ENCODE measurements around the gene CRYBB1. TPM values are rescaled to one million over a fixed set of nuclear protein-coding genes. Genes with fewer than 3 reads are reported as not detected.
A peak's percentile ranks its signal among the peaks of the same experiment; 100 is the strongest.

CRYBB1 gene
- total RNA-seq, 1 experiment from 2014 or later = not detected

DNA sequence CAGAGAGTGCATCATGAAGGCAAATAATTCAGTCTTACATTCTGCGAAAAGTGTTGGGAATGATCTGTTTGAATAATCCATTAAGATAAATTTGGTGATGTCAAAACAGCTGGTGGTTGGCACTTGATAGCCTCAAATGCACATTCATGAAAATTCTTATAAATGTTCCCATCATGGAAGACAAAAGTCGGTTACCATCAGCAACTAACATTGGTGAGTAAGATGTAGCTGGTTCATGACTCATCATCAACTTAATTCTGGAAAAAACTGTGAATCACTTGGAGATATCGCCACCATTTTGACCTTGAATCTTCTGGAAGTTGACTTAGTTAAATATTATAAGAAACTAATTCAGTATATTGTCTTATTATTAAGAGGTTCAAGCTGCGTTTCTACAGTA is 11.2 kb downstream of the CRYBB1 start:
- DNase-seq (ENCODE audit: low read depth) = peak; percentile 81

DNA sequence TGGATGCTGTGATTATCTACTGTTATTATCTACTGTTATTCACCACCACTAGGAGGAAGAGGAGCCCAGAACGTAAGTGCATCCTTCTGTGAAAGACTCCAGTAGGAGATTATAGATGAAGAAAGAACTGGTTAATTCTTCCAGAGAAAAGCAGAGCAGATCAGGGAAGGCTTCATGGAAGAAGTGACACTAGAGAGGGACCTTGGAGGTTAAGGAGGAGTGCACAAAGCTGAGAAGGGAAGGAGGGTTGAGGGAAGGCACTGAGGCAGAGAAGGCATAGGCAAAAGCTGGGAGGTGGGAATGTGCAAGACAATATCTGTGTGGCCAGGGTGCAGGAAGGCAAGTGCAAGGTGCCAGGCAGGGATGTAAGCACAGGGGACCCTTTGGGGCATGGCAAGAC is 13.5 kb downstream of the CRYBB1 start:
- DNase-seq (ENCODE audit: low read depth) = no peak

DNA sequence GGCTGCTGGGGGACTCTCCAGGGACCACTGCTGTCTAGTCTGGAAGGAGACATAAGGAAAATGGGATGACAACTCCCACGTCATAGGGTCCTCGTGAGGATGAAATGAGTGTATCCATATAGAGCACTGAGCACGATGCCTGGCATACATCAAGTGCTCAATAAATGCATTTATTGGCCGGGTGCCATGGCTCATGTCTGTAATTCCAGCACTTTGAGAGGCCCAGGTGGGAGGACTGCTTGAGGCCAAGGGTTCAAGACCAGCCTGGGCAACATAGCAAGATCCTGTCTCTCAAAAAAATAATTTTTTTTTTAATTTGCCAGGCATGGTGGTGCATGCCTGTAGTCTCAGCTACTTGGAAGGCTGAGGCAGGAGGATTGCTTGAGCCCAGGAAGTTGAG is 15.7 kb downstream of the CRYBB1 start:
- DNase-seq (ENCODE audit: low read depth) = no peak

DNA sequence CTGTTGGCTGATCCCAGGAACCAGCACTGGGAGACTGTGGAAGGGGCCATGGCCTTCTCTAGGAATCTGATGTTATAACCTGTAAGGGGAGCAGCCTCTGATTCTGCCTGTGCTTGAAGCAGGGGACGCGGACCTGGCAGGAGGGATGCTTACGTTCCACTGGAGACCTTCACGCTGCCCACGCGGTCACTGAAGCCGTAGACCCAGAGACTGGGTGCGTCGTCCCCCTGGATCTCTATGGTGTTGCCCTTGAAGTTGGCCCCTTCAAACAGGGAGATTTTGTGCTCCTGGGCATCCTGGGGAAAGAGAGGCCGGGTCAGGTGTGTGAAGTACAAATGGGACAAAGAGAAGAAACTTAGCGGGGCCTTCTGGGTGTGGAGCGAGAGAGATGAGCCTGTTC is 16.1 kb downstream of the CRYBB1 start:
- DNase-seq (ENCODE audit: low read depth) = no peak

DNA sequence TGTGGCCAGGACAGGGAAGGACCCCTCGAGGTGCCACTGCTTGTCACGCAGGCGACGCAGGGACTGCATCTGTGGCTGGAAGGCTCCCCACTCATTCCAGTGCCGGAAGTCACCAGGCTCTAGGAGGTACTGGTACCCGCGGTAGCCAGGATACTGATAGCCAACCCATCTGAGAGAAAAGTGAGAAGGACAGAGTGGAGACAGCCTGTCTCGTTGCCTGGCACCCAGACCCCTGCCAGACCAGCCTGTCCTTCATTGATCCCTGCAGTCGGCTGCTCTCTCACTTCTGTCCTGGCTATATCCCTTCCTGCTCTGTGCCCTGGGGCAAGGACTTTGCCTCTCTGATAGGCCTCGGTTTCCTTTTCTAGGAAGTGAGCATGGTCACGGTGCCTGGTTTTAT is 18.3 kb downstream of the CRYBB1 start:
- DNase-seq (ENCODE audit: low read depth) = no peak

DNA sequence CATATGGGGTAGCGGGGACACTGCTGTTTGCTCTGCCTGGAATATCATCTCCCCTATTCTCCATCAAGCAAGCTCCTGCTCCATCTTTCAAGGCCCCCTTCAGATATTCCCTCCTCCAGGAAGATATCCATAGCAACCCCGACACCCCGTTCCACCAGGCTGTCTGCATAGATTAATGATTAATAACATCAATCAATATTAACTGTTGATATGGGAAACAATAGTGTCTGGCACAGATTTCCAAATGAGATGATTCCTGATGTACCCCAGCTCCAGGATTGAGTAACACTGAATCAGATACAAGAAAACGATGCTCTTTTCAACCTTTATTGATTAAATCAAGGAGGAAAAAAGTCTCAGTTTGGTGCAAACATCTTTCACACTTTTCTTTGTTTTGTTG is 20.3 kb downstream of the CRYBB1 start:
- no peak for DNase-seq (ENCODE audit: low read depth)

DNA sequence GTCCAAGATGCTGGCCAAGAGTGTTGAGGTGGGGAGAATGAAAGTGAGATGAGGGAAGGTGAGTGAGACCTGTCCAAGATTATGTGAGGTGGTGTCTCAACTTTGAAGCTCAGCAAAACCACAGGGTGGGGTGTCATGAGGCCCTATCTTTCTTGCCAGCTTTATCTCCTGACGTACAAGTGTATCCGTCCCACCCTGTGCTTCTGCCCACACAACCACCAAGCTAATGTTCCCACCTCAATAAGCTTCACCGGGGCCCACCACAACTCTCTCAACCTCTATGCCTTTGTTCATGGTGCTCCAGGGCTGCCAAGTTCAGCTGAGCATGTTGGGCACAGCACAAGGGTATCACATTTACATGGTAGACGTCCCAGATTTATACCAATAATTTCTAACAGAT is 20.8 kb downstream of the CRYBB1 start:
- DNase-seq (ENCODE audit: low read depth) = no peak

DNA sequence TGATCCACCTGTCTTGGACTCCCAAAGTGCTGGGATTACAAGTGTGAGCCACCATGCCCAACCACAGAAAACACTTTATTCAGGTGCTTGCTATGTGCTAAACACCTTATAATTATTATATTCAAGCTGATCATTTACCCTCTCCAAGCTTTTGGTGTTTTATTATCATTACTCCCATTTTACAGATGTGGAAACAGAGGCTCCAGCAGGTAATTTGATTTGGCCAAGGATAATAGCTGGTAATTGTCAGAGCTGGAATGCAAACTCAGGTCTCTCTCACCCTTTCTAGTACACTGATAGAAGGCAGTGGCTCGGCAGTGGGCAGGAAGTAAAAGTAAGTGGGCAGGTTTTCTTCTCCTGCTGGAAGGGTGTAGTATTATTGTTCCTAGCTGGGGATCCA is 24.1 kb downstream of the CRYBB1 start:
- no peak for DNase-seq (ENCODE audit: low read depth)

DNA sequence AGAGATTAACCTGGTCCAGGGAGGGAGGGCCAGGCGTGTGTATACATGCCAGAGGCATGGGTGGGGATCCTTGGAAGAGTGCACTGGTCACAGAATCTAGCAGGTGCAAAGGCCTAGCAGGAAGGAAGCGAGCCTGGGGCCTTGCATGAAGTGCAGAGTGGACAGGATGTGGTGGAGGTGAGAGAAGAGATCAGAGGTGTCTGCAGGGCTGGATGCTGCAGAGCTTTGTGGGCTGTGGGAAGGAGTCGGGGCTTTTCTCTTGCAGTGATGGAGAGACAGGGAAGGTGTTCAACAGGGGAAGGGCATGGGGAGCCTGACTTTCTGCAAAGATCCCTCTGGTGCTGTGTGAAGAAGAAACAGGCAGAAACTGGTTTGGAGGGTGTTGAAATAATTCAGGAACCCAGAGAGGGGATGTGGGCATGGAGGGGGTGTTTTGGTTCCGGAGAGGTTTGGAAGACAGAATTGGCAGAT is 25.4 kb downstream of the CRYBB1 start:
- DNase-seq (ENCODE audit: low read depth) = no peak

DNA sequence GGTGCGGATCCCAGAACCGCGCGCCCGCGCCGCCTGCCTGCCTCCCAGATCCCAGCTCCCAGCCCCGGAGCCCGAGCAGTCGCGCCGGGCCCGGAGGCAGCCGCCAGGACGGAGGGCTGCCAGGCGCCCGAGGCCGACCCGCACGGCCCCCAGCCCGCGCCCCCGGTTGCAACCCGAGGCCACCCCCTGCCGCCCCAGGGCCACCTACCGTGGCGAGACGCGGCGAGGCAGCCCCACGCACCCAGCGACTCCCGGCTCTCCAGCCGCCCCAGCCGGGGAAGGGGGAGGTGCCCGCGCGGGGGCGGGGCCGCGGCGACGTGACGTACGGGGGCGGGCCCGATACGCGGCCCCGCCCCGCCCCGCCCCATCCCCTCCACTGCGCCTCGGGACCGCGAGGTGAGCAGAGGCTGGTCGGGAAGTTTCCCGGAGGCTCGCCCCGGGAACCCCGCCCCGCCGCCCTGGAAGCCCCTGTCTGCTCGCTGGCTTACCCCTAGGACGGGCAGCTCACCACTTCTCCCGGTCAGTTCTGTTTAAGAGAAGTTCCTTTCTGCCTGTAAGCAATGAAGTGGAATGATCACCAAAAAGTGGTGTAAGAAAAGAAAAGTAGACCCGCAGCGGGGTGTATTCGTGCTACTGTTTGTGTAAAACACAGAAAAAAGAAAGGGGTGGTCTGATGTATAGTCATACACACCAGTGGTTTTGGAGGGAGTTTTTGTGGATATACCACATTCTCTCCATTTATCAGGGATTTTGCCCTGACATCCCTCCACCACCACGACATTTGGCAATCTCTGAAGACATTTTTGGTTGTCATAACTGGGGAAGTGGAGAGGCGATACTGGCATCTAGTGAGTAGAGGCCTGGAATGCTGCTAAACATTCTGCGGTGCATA is 27.7 kb downstream of the CRYBB1 start, which contains the start of gene TPST2:
TSS of gene TPST2 (minus strand) at position 288 of the 892 bp plus-strand sequence. CDS start 48,502 bp downstream, outside the sequence.
- DNase-seq (ENCODE audit: low read depth) = peak; percentile 61

DNA sequence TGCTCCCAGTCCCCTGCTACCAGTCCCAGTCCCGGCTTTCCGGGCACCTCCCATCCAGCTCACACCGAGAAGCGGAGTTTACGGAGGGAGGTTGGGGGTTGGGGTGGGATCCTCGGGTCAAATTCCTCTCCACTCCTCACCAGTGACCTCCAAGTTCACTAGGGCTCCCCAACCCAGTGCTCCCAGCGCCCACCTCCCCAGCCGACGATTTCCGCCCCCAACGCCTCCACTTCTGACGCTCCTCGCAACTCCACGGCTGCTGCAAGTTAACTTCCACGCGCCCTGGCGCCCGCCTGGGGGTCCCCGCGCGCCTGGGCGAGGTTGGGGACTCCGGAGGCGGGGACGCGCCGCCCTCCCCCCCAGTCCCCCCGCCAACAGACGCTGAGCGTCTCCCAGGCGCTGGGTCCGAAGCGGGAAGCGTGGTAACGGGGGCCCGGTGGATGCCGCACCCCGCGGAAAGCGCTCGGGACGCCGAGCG is 28.4 kb downstream of the CRYBB1 start:
- peak; percentile 38 for DNase-seq (ENCODE audit: low read depth)

DNA sequence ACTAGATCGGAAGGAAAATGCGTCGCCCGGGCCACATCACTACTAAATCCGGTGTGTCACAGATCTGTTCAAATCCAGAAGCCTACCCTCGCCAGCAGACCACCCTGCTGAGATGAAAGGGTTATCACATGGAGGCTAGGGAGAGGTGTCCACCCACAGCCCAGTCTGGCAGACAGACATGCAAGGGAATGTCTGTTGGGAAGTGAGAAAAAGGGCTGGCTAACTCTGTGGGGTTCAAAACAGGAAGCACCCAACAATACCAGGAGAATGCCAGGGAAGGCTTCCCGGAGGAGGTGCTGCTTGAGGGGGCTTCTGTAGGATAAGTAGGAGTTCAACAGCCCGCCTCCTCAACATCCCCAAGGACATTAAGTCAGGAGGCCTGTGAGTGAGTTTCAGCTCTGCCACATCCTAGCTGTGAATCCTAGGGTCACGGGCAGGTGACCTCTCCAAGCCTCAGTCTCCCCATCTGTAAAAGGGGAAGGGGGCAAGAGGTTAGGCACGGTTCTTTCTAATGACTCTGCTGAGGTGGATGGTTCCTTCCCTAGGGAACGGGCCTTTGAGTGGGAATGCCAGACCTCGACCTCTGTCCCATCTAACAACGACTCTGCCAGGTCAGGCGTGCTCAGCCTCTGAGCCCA is 29.0 kb downstream of the CRYBB1 start:
- no peak for DNase-seq (ENCODE audit: low read depth)

DNA sequence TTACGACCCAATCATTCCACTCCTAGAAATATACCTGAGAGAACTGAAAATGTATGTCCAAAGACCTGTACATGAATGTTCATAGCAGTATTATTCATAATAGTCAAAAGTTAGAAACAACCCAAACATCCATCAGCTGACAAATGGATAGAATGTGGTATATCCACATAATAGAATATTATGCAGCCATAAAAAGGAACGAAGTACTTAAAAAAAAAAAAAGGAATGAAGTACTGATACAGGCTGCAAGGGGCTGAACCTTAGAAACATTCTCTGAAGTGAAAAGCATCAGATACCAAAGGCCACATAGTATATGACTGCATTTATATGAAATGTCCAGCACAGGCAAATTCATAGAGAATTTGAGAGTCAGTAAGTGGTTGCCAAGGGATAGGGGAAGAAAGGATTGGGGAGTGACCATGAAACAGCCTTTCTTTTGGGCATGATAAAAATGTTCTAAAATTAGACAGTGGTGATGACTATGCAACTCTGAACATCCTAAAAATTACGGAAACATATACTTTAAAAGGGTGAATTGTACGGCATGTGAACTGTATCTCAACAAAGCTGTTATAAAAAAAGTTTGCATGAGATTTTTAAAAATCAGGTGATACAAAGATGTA is 29.7 kb downstream of the CRYBB1 start:
- DNase-seq (ENCODE audit: low read depth) = no peak

DNA sequence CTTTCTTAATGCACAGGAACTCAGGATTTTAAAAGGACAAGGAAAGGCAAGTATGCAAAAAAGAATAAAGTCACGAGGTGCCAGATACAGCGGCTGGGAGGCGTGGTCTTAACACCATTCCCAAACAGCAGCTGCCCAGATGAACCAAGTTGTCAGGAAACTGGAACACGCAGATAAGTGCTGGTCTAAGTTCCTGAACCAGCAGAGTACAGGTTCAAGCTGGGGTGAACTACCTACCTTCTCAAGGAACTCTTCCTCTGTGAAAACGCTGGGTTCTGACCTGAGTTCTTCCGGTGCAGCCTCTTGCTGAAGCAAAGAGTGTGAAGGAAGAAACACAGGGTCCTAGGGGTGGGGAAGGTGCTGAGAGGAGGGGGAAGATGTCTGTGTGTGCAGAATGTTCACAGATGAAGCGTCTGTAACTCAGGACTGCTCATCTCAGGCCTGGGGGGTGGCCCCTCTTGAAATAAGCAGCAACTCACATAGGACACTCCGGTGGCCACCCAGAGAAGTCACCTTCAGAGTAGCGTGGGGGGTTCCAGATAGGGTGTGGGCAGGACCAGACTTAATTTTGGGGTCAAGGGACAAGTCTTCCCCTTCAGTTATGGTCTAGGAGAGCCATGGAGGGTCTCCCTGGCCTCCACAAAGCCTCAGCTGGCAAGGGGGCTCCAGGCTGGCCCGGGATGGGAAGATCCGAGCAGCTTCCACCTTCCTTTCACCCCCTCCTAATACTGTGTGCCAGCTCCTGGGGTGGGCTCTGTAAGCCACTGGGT is 31.1 kb downstream of the CRYBB1 start:
- no peak for DNase-seq (ENCODE audit: low read depth)

DNA sequence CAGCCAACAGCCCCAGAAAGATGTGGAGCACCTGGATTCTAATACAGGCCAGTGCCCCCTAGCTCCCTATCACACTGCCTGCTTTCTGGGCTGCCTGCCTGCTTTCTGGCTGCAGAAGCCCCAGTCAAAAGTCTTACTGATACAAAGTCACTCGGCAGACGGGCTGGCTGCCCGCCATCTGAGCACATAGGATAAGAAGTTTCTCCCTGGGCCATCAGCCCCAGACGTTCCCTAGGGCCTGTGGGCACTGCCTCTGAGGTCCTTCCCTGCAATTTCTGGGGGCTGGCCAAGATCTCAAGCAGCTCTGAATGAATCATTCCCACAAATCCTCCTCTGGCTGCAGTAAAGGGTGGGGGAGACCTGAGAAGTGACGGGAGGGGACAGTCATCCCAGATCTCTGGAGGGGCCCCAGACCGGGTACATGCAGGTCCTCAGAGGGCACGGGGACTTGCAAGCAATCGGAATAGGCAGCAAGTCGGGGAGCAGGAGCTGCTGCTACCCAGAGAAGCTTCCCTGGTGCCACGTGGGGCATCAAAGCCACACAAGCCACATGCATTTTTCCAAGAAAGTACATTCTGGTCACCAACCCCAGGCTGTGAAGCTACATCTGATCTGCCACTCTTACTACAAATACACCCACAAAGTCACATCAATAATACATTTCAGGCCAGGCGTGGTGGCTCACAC is 32.6 kb downstream of the CRYBB1 start:
- DNase-seq (ENCODE audit: low read depth) = peak; percentile 98

DNA sequence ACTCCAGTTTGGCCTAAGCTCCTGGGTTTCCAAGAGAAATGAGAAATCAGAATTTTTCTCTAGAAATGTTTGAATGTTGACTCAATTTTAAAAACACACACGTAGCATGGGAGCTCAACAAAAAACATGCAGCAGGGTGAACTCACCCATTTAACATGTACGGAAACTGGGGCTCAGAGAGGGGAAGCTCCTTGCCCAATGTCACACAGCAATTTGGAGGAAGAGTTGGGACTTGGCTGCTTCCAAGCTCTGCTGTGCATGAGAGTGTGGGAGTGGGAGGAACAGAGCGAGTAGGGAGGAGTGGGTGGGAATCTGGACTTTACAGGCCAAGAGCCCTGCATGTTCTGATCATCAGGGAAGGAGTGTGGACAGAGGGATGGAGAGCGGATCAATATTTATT is 33.8 kb downstream of the CRYBB1 start:
- no peak for DNase-seq (ENCODE audit: low read depth)

DNA sequence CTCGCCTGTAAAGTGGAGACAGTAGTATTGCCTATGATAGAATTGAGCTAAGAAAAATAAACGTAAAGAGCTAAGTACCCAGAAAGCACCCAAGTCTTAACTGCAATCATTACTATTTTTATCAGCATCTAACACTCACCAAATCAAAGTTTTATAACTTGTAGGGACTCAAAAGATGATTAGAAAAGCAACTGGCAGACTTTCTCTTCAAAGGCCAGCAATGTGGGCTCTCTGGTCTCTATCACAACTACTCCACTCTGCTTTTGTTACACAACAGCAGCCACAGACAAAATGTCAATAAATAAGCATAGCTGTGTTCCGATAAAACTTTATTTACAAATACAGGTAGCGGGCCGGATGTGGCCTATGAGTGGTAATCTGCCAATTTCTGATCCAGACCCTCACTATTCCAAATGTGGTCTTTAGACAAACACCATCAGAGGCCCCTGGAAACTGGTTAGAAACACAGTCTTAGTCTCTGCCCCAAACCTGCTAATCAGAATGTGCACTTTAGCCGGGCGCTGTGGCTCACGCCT is 36.1 kb downstream of the CRYBB1 start:
- no peak for DNase-seq (ENCODE audit: low read depth)

DNA sequence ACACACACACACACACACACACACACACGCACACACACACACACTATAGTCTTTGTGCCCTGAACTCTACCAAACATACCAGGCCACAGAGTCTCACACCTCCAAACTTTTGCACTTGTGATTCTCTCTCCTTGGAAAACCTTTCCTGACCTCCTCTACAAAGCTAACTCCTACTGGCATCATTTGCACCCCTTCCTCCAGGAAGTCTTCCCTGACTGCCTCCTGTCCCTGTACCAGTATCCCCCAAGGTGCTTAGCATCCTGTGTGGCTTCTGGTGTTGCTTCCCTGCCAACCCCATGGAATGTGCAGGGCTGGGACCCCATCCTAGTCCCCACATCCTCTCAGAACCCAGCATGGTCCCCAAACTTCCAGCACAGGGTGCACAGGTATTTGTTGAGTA is 36.8 kb downstream of the CRYBB1 start:
- DNase-seq (ENCODE audit: low read depth) = no peak

DNA sequence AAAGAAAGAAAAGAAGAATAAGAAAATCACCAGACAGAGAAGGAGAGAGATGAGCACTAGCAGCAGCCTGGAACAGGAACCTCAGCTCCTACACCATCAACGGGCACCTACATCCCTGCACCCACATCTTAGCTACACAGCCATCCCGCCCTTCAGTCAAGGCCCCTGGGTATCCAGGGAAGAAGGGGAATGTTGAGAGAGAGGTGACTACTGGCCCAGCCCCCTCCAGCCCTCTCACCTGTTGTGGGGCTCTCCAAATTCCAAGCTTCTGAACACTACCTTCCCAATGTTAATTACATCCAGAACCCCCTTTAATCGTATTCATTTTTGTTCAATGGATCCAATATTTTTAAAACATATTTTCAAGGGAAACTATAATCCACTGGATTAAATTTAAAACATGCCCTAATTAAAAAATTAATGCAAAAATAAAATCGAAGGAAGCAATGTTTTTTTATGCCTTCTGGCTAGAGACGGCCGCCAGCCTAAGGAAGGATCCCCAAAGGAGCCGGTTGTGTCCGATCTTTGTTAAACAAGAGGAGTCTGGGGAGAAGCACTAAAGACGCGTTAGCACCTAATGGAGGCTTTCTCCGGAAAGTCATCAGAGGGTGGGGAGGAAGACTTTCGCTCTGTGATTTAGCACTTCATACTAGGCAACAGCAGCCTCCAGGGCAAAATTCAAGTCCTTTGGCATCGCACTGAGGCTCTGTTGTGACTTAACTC is 37.4 kb downstream of the CRYBB1 start:
- no peak for DNase-seq (ENCODE audit: low read depth)

DNA sequence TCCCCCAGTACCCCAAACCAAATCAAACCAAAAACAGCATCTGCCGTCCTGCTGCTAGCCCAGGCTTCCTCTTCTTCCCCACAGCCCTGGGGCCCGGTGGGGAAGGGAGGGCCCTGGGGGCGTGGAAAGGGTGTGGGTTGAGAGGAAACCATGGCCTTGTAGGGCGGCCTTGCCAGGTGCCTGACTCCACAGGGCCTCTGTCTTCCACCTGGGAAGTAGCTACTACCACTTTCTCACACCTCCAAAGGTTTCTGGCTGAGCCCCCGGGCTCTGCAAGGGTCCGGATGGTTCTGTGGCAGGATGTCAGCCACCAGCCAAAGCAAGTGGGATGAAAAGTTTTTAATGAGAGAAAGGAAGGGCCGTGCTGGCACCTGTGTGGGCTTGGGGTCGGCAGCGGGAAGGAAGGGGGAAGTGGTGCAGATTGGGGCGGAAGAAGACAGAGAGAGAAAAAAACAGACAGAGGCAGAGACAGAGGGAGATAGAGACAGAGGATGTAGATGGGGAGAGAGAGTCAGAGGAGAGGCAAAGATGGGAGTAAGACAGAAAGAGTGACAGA is 38.4 kb downstream of the CRYBB1 start:
- no peak for DNase-seq (ENCODE audit: low read depth)
